SJCRH30 (cell line): ENCODE results near the gene NINL. TPM values are rescaled to one million over a fixed set of nuclear protein-coding genes. Genes with fewer than 3 reads are reported as not detected.

ENCODE experiments used
- DNase-seq, 2 experiments: peaks; one replicate each; pipeline ENCODE4 v3.0.0-alpha.2; 2015 to 2020
- H3K27ac ChIP-seq: fragments of 250-450 bp; sonication (Bioruptor Pico); 2 replicates; pipeline ENCODE4 v1.5.1; 2020; ENCODE audit warnings: mild to moderate bottlenecking, moderate library complexity
- H3K27me3 ChIP-seq: fragments of 250-450 bp; sonication (Bioruptor Pico); 2 replicates; pipeline ENCODE4 v1.5.1; 2020; ENCODE audit warnings: mild to moderate bottlenecking, moderate library complexity
- H3K36me3 ChIP-seq: fragments of 250-450 bp; sonication (Bioruptor Pico); 2 replicates; pipeline ENCODE4 v1.5.1; 2020; ENCODE audit warnings: mild to moderate bottlenecking, moderate library complexity
- H3K4me1 ChIP-seq: fragments of 250-450 bp; sonication (Bioruptor Pico); 2 replicates; pipeline ENCODE4 v1.5.1; 2020; ENCODE audit warnings: mild to moderate bottlenecking, moderate library complexity
- H3K4me3 ChIP-seq: fragments of 250-450 bp; sonication (Bioruptor Pico); 2 replicates; pipeline ENCODE4 v1.5.1; 2020; ENCODE audit warnings: mild to moderate bottlenecking, moderate library complexity
- H3K9me3 ChIP-seq: fragments of 250-450 bp; sonication (Bioruptor Pico); replicated peaks from 2 replicates; pipeline ENCODE4 v1.5.1; 2020; ENCODE audit warnings: mild to moderate bottlenecking, moderate library complexity
- total RNA-seq: library from RNA; depleted of rRNA; stranded (reverse); fragments of >200 nt; shearing (Covaris generic); gene quantifications from 2 replicates; pipeline ENCODE4 v1.2.3, GENCODE V29; 2014

The NINL gene
- total RNA-seq, 1 experiment from 2014 or later, result 18.1 TPM

DNA sequence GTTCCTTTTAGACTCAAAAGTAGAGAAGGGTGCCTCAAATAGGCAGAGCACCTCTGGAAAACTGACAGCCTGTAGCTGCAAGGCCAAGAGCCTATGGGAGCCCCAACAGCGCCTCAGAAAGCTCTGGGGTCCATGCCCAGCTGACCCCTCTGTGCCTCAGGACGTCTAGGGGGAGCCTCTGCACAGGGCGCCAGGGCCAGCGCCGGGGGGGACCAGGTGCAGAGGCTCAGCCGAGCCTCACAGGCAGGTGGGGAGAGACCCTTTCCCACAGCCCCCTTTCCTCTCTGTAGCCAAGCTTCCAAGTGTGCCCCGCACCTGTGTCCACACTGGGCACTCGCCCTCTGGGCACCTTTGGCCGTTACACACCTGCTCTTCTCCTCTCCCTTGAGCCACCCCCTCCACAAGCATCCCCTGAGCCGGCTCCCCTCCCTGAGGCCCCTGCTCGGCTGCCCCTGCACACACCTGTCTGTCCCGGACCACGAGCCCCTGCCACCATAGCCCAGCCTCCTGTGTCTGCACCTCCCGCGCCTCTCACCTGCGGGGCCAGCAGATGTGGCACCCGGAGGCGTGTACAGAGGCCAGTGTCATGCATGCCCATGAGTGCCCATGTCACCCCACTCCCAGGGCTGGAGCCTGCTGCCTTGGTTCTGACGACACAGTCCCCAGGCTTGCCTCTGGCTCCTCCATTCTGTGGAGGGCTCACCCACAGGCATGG lies 124.6 kb downstream of the NINL start:
- H3K9me3 ChIP-seq, result no peaks in the 10 kb centered on the region
- no peaks in the 10 kb centered on the region for H3K4me1 ChIP-seq
- H3K36me3 ChIP-seq, result peaks cover 22% of the 10 kb centered on the region
- no peaks in the 10 kb centered on the region for H3K27me3 ChIP-seq
- DNase-seq, result no peak
- H3K4me3 ChIP-seq, result no peak overlapping the region
- no peak overlapping the region for H3K27ac ChIP-seq

DNA sequence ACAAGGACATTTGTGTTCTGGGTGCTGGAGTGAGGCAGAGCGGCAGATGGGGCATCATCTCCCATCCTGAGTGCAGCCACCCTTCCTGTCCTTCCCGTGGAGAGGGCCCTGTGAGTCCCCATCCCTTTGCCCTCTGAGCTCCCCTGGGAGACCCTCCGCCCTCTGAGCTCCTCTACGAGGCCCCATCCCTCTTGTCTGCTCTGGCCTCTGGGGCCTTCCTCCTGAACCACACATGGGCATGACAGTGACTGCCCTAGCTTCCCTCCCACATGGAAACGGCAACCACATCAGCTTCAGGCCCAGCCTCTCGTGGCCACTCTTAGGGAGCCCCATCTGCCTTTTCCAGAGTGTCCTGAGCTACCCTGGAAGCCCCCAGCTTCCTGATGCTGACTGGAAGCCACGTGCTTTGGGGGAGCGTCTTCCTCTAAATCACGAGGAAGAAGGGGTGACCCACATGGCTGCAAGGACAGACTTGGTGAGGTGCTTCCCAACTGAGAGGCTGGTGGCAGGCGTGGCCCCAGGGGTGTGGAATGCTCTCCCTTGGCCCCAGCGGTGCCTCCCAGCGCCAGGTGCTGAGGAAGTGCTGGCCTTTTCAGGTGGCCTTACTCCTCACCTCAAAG lies 125.3 kb downstream of the NINL start:
- H3K27me3 ChIP-seq, result no peaks in the 10 kb centered on the region
- H3K36me3 ChIP-seq, result peaks cover 27% of the 10 kb centered on the region
- no peaks in the 10 kb centered on the region for H3K9me3 ChIP-seq
- H3K4me3 ChIP-seq, result no peak overlapping the region
- H3K27ac ChIP-seq, result no peak overlapping the region
- H3K4me1 ChIP-seq, result no peaks in the 10 kb centered on the region
- no peak for DNase-seq

DNA sequence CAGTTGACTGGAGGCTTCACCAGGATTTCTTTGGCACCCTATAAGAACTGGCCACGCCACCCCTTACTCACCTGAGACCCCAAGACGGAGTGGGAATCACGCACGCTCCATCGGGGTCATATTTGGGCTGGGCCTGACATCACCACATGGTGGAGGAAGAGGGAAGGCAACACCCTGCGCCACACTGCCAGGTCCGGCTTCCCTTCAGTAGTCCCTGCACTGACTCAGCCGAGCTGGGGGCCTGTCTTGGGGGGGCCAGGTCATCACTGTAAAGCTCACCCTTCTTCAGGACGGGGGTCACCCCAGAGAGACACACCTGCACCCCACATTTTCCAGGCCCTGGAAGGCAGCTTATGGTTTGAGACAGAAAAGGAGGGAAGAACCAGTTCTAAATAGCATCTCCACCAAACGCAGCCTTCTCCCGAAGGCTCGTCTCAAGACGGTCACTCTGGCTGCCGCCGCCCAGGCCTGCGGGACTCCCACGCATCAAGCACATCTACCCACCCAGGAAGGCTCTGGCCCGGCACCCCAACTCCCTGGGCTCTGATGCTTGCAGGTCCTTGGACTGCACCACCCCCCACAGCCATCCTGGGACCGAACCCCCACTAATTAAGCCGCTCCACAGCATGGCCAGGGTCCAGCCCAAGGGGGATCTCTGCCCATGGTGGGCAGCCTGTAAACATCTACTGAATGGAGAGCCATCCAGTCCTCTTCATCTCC lies 126.1 kb downstream of the NINL start:
- peaks cover 34% of the 10 kb centered on the region for H3K36me3 ChIP-seq

DNA sequence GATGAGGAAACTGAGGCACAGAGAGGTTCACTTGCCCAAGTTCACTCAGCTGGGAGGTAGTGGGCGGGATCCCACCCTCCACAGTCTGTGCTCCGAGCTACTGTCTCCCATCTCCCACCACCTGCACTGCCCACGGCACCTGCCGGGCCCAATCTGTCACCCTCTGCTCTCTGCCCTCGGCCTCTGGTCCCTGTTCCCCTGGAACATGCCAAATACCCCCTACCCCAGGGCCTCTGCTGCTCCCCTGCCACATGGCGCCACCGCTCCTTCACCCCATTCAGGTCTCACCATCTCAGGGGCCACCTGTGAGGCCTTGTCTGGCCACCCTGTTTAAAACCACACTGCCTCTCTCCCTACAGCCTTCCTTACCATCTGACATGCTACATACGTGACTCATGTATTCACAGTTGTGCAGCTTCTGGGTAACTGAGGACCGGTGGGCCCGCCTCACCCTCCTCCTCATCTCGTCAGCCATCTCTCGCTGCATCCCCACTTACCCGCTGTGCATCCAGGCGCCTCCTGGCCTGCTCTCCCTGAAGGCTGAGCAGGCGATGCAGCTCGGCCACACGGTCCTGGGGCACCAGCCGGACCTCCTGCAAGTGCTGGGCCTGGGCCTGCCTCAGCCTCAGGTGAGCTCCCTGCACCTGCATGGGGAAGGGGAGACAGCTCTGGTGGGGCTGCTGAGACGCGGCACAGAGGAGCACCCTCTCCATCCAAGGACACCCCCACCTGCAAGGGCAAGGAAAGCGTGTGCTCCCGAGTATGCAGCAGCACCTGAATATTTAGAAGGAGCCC lies 127.2 kb downstream of the NINL start:
- H3K36me3 ChIP-seq, result peaks cover 38% of the 10 kb centered on the region
- H3K27ac ChIP-seq, result no peak overlapping the region
- no peaks in the 10 kb centered on the region for H3K27me3 ChIP-seq
- no peak overlapping the region for H3K4me3 ChIP-seq
- no peaks in the 10 kb centered on the region for H3K9me3 ChIP-seq
- DNase-seq, result no peak
- no peaks in the 10 kb centered on the region for H3K4me1 ChIP-seq

More for the DNA sequence above, 126.1 kb downstream of the NINL start:
- no peaks in the 10 kb centered on the region for H3K4me1 ChIP-seq
- H3K27ac ChIP-seq, result no peak overlapping the region
- DNase-seq, result no peak
- no peaks in the 10 kb centered on the region for H3K9me3 ChIP-seq
- no peak overlapping the region for H3K4me3 ChIP-seq
- no peaks in the 10 kb centered on the region for H3K27me3 ChIP-seq

DNA sequence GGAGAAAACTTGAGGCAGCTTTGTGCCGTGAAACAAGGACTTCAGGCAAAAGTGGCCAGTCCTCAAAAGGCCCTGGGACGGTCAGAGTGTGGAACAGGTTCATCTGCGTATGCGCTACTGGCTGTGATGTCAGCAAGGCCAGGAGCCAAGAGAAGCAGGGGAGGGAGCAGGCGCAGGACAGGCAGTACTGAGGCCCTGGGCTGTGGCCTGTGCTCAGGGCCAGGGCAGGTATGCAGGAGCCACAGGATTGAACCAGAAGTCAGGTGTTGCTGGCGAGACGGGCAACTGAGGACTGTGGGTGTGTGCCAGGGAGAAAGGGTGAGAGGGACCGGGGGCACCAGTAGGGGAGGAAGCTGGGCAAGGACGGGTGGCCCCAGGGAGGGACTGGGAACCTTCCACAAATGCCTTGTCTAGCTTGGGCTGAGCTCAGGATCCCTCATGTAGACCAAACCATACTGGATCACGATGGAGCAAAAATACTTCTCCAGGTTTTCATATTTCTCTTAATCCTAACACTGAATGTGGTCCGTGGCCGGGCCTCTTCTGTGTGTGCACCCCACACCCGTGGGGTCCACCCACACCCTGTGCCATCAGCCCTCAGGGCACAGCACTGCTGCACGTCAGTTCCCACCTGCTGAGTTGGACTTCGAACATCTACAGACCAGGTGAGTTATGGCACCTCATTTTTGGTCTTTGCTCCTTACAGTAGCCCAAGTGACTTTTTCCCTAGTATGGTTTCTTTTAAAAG lies 131.0 kb downstream of the NINL start:
- H3K4me3 ChIP-seq, result no peak overlapping the region
- DNase-seq, result no peak
- H3K9me3 ChIP-seq, result no peaks in the 10 kb centered on the region
- H3K4me1 ChIP-seq, result no peaks in the 10 kb centered on the region
- peaks cover 51% of the 10 kb centered on the region for H3K36me3 ChIP-seq
- H3K27me3 ChIP-seq, result no peaks in the 10 kb centered on the region
- no peak overlapping the region for H3K27ac ChIP-seq

DNA sequence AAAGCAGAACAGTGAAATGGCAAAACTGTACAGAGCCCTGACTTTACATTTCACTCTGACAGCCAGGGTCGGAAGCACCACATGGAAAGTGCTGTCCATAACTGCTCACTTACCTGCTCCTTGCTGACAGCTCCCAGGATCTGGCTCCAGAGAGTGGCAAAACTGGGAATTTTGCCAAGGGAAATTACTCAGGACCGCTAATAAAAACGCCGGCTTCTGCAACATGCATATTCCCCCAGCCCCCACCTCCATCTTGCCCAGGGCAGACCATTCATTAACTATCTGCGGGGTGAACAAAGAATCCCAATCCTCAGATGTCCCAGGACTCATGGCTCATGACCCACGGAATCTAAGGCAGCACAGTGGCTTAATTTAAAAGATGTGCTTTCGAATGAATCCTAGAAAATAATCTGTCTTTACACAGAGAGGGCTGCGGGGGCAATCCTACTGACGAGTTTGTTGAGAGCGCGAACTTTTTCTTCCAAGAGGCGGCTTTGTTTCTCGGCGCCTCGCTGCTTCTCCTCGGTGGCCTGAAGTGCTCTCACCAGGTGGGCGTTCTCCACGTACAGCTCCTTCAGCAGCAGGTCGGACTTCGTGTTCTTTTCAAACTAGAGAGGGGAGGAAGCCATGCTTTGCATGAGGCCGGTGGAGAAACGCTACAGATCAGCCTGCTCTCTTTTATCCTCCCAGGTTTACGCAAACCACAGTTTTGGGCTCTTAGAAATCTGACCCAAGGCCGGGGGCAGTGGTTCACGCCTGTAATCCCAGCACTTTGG lies 132.1 kb downstream of the NINL start:
- no peaks in the 10 kb centered on the region for H3K9me3 ChIP-seq
- H3K4me1 ChIP-seq, result no peaks in the 10 kb centered on the region
- no peak overlapping the region for H3K4me3 ChIP-seq
- DNase-seq, result peak in 1 of 2 experiments; percentile 20
- no peaks in the 10 kb centered on the region for H3K27me3 ChIP-seq
- H3K36me3 ChIP-seq, result peaks cover 51% of the 10 kb centered on the region
- H3K27ac ChIP-seq, result no peak overlapping the region

DNA sequence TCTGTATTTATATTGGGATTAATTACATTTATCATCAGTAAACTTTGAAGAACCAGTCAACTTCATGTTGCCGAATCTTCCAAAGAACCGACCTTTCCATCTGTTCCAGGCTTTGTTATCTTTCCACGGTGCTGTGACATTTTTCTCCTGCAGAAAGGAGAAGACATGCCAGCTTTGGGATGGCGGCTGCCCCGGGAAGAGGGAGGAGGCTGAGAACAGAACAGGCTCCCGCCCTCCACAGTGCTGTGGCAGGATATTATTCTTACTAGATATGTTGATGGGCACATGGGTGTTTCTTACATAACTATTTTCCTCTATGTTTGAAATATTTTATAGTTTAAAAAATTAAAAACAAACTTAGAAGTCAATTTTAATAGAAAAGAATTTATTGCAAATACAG lies 133.0 kb downstream of the NINL start:
- Histone ChIP-seq H3K9me3 (no peaks in the 10 kb centered on the region), H3K4me1 (no peaks in the 10 kb centered on the region), H3K27ac (no peak overlapping the region), H3K36me3 (peaks cover 54% of the 10 kb centered on the region), H3K27me3 (no peaks in the 10 kb centered on the region), H3K4me3 (no peak overlapping the region)
- no peak for DNase-seq

DNA sequence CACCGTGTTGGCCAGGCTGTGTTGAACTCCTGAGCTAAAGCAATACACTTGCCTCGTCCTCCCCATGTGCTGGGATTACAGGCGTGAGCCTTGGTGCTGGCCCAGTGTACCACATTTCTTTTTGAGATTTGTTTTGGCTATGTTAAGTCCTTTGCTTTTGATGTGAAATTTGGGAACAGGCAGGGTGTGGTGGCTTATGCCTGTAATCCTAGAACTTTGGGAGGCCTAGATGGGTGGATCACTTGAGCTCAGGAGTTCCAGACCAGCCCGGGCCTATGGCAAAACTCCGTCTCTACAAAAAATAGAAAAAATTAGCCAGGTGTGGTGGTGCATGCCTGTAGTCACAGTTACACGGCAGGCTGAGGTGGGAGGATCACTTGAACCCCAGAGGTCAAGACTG lies 137.7 kb downstream of the NINL start:
- Histone ChIP-seq H3K27me3 (no peaks in the 10 kb centered on the region), H3K36me3 (peaks cover 60% of the 10 kb centered on the region), H3K4me3 (no peak overlapping the region), H3K27ac (no peak overlapping the region), H3K4me1 (no peaks in the 10 kb centered on the region), H3K9me3 (no peaks in the 10 kb centered on the region)
- DNase-seq, result no peak

DNA sequence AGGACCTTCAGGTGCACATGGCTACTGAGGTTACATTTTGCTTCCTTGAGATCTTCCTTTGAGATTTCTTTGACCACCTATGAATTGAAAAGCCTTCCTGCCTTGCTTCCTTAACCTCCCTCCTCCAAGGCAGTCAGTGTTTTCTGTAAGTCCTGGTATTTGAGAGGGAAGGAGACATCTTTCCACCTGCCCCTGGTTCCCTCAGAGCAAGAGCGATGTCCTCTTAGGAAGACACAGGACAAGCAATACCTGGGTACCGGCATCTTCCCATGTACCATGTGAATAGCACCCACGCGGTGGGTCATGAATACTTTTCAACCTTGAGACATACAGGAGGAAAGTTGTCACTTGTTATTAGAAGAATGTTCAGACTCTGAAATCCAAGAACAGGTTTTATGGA lies 140.8 kb downstream of the NINL start:
- H3K9me3 ChIP-seq, result no peaks in the 10 kb centered on the region
- no peak overlapping the region for H3K4me3 ChIP-seq
- H3K27me3 ChIP-seq, result no peaks in the 10 kb centered on the region
- no peak for DNase-seq
- no peak overlapping the region for H3K27ac ChIP-seq
- H3K4me1 ChIP-seq, result no peaks in the 10 kb centered on the region
- H3K36me3 ChIP-seq, result peaks cover 62% of the 10 kb centered on the region

DNA sequence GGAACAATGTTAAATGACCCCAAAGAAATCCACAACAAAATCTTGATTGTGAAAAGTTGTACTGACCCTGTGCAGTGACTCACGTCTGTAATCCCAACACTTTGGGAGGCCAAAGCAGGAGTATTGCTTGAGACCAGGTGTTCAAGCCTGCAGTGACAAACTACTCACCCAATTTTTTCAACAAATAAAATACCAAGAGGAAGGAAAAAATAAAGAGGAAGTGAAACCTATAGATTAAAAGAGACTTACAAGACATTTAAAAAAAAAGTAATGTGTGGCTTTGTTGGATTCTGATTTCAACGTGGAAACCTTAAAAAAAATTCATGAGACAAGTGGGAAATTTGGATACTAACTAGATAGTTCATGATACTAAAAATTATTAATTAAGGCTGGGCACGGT lies 146.0 kb downstream of the NINL start:
- no peaks in the 10 kb centered on the region for H3K4me1 ChIP-seq
- no peak overlapping the region for H3K4me3 ChIP-seq
- H3K27ac ChIP-seq, result no peak overlapping the region
- no peaks in the 10 kb centered on the region for H3K9me3 ChIP-seq
- H3K27me3 ChIP-seq, result no peaks in the 10 kb centered on the region
- DNase-seq, result no peak
- H3K36me3 ChIP-seq, result peaks cover 48% of the 10 kb centered on the region

DNA sequence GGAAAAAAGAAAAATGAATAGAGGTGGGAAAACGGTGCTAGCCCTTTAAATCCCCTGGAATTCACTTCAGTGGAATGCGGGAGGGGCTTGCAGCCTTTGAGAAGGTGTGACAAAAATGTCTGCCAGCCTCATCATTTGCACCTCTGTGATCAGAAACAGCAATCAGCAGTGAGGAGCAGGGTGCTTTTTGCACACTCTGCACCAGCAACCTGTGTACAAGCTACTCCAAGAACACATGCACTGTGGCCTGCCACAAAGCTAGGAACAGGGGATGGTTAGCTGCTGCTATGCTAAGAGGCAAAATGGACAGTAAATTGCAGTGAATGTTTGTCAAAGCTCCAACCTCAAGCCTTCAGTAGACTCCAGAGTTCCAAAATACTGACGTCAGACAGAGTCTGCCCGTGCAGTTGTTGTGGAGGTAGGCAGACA lies 148.2 kb downstream of the NINL start:
- Histone ChIP-seq H3K4me1 (no peaks in the 10 kb centered on the region), H3K27ac (no peak overlapping the region), H3K27me3 (no peaks in the 10 kb centered on the region), H3K9me3 (no peaks in the 10 kb centered on the region), H3K4me3 (no peak overlapping the region), H3K36me3 (peaks cover 56% of the 10 kb centered on the region)
- DNase-seq, result no peak

DNA sequence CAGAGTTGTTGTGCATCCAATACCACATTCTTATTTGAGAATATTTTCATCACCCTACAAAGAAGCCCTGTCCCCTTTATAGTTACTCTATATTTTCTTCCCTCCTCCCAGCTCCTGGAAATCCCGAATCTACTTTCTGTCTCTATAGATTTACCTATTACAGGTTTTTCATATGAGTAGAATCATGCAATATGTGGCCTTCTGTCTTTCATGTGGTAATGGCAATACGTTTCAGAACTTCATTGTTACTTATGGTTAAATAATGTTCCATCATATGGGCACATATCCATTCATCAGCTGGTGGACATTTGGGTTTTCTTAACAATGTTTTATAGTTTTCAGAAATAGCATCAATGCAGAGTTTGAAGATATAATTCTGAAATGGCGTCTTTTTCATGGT lies 160.8 kb downstream of the NINL start:
- Histone ChIP-seq H3K4me3 (no peak overlapping the region), H3K9me3 (0 out of 2 replicates have a peak, but pooled peaks cover 2% of the 10 kb centered on the region), H3K27ac (no peak overlapping the region), H3K4me1 (no peaks in the 10 kb centered on the region), H3K36me3 (peaks cover 68% of the 10 kb centered on the region), H3K27me3 (no peaks in the 10 kb centered on the region)
- no peak for DNase-seq

DNA sequence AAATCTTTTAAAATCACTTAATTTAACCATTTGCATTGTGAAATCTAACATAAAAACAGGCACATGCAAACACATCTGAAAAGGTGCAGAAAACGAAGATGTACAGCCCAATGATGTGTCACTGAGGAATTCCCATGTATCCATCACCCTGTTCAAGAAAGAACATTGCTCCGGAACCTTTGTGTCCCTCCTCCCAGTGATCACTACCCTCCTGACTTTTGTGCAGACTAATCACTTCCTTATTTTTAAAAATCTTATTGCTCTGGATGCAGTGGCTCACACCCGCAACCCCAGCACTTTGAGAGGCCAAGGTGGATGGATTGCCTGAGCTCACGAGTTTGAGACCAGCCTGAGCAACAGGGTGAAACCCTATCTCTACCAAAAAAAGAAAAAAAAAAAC lies 163.3 kb downstream of the NINL start:
- Histone ChIP-seq H3K4me3 (no peak overlapping the region), H3K4me1 (no peaks in the 10 kb centered on the region), H3K36me3 (peaks cover 68% of the 10 kb centered on the region), H3K27me3 (no peaks in the 10 kb centered on the region), H3K9me3 (0 out of 2 replicates have a peak, but pooled peaks cover 2% of the 10 kb centered on the region), H3K27ac (no peak overlapping the region)
- no peak for DNase-seq
